ENCODE results near the gene DSCAML1. TPM values are rescaled to one million over a fixed set of nuclear protein-coding genes. Genes with fewer than 3 reads are reported as not detected.

DSCAML1 gene
- total and polyA plus RNA-seq, 3 donors from 2014 or later, result 1.6 to 6.1 (median 3.0) TPM

DNA sequence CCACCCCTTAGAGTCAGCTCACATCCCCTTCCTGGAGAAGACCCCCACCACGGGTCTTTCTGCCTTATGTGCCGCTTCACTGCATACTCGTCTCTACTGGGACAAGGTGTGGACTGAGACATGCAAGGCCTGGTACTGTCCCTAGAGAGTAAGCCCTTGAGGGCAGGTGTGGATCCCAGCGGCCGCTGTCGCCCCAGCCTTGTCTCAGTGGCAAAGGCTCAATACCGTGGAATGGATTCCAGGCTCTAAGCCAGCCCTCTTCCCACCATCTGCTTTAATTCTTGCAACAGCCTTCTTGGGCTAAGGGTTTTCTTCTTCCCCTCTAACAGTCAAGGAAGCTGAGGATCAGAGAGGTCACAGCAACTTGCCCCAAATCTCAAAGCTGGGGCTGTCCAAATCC lies 249.1 kb downstream of the DSCAML1 start:
- H3K4me1 ChIP-seq, result no peaks in the 10 kb centered on the region
- WGBS, 2 donors, result 92 to 93% methylated on average over 7 of the region's 7 CpGs
- TF ChIP-seq, protein P1, sequence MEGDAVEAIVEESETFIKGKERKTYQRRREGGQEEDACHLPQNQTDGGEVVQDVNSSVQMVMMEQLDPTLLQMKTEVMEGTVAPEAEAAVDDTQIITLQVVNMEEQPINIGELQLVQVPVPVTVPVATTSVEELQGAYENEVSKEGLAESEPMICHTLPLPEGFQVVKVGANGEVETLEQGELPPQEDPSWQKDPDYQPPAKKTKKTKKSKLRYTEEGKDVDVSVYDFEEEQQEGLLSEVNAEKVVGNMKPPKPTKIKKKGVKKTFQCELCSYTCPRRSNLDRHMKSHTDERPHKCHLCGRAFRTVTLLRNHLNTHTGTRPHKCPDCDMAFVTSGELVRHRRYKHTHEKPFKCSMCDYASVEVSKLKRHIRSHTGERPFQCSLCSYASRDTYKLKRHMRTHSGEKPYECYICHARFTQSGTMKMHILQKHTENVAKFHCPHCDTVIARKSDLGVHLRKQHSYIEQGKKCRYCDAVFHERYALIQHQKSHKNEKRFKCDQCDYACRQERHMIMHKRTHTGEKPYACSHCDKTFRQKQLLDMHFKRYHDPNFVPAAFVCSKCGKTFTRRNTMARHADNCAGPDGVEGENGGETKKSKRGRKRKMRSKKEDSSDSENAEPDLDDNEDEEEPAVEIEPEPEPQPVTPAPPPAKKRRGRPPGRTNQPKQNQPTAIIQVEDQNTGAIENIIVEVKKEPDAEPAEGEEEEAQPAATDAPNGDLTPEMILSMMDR (IDR thresholded peaks at IDR 0.05), result no peak
- TF ChIP-seq POLR2A (IDR thresholded peaks at IDR 0.05), result no peak

DNA sequence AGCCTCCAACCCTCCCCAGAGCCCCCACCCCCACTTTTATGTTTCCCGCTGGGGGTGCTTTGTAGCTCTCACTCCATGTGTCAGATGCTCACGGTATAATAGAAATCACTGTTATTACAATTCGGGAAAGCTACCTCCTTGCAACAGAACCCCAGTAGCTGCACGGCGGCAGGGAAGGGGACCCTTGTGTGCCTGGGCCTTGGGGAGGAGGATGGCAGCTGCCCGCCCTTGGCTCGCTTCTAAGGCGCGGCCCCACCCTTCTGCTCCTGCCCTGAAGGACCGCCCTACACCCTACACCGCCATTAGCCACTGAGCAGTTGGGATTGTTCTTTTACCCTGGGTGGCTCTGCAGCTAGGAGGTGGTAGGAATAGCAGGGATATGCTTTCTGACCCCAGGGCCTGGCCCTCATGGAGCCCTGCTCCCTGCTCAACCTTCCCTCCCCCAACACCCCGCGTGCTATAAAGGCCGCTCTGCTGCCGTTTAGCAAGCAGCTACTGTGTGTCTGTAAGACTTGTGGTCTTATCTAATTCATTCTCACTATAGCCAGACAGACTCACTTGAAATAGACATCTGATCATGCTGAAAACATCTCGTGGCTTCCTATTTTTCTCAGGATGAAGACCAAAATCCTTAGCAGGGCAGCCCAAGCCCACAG lies 249.7 kb downstream of the DSCAML1 start:
- DNase-seq, result no peak
- no peaks in the 10 kb centered on the region for H3K36me3 ChIP-seq (ENCODE audit: low read depth, missing control alignments)
- intact Hi-C loops (cut with DNase I; ENCODE audit: low total_unique reads), result no loop called here
- H3K27ac ChIP-seq, result no peak overlapping the region
- no peaks in the 10 kb centered on the region for H3K27me3 ChIP-seq
- 85 to 87% methylated on average over 16 of the region's 16 CpGs for WGBS, 2 donors
- no peaks in the 10 kb centered on the region for H3K4me1 ChIP-seq
- H3K9me3 ChIP-seq, result no peaks in the 10 kb centered on the region
- no peak overlapping the region for H3K4me3 ChIP-seq
- TF ChIP-seq POLR2A (IDR thresholded peaks at IDR 0.05), result no peak
- TF ChIP-seq, protein P1 (IDR thresholded peaks at IDR 0.05), result no peak

More for the DNA sequence above, 249.1 kb downstream of the DSCAML1 start:
- intact Hi-C loops (cut with DNase I; ENCODE audit: low total_unique reads), result no loop called here
- DNase-seq, result no peak
- H3K36me3 ChIP-seq (ENCODE audit: low read depth, missing control alignments), result no peaks in the 10 kb centered on the region
- no peaks in the 10 kb centered on the region for H3K9me3 ChIP-seq
- no peaks in the 10 kb centered on the region for H3K27me3 ChIP-seq
- no peak overlapping the region for H3K27ac ChIP-seq
- no peak overlapping the region for H3K4me3 ChIP-seq

DNA sequence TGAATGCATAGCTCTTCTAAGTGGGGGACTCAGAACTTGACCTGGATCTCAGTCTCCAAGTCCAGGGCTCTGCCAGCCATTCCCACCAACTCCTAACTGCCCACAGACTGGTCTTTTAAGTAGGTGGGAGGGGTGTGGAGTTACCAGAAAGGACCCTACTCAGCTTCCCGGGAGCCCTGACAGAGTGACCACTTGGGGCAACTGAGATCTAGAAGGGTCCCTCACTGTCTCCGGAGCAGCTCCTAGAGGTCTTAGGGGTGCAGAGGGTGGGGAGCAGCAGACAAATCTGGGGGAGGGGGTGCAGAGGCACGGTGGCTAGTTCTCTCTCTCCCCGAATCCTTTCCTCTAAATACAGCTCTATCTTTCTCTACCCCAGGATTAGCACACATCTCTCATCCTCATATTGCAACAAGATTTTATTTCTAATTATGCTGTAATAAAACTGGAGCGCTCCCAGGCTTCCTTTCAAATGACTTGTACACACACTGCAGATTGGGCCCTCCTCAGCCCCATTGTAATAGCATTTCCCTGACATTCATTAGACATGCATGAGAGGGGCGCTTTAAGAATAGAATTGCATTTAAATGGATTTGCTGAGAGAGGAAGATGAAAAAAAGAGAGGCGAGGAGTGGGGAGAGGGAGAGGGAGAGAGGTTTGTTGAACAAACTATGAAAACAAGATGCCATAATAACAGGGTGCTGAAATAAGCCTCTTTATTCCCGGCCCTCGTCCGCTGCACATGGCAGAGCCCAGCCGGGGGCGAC lies 250.4 kb downstream of the DSCAML1 start:
- intact Hi-C loops (cut with DNase I; ENCODE audit: low total_unique reads), result no loop called here
- no peak for DNase-seq
- H3K9me3 ChIP-seq, result no peaks in the 10 kb centered on the region
- H3K4me1 ChIP-seq, result no peaks in the 10 kb centered on the region
- H3K4me3 ChIP-seq, result no peak overlapping the region
- H3K27ac ChIP-seq, result no peak overlapping the region
- 90 to 91% methylated on average over 11 to 12 of the region's 12 CpGs for WGBS, 2 donors
- TF ChIP-seq POLR2A (IDR thresholded peaks at IDR 0.05), result no peak
- TF ChIP-seq, protein P1 (IDR thresholded peaks at IDR 0.05), result no peak
- no peaks in the 10 kb centered on the region for H3K36me3 ChIP-seq (ENCODE audit: low read depth, missing control alignments)
- H3K27me3 ChIP-seq, result no peaks in the 10 kb centered on the region

DNA sequence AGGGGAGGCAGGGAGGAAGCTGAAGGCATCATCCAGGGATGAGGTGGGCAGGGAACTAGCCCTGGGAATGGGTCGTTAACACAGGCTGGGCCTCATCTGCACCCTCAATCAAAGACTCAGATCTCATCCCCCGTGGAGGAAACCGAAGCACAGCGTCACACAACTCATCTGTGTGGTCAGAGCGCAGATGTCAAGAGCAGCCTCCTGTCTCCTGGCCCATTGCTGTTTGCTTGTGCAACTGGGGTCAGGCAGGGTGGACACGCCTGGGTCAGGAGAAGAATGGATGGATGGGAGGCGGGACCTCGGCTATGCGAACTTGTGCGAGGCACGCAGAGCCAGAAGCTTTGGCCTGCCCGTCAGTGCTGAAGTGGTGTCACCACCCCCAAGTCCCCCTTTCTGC lies 251.3 kb downstream of the DSCAML1 start:
- WGBS, 2 donors, result 85 to 96% methylated on average over 11 to 12 of the region's 12 CpGs
- Histone ChIP-seq H3K27me3 (no peaks in the 10 kb centered on the region), H3K27ac (no peak overlapping the region), H3K9me3 (no peaks in the 10 kb centered on the region), H3K4me3 (no peak overlapping the region), H3K36me3 (ENCODE audit: low read depth, missing control alignments) (no peaks in the 10 kb centered on the region), H3K4me1 (no peaks in the 10 kb centered on the region)
- DNase-seq, result no peak
- intact Hi-C loops (cut with DNase I; ENCODE audit: low total_unique reads), result no loop called here
- no peak for TF ChIP-seq POLR2A (IDR thresholded peaks at IDR 0.05)

DNA sequence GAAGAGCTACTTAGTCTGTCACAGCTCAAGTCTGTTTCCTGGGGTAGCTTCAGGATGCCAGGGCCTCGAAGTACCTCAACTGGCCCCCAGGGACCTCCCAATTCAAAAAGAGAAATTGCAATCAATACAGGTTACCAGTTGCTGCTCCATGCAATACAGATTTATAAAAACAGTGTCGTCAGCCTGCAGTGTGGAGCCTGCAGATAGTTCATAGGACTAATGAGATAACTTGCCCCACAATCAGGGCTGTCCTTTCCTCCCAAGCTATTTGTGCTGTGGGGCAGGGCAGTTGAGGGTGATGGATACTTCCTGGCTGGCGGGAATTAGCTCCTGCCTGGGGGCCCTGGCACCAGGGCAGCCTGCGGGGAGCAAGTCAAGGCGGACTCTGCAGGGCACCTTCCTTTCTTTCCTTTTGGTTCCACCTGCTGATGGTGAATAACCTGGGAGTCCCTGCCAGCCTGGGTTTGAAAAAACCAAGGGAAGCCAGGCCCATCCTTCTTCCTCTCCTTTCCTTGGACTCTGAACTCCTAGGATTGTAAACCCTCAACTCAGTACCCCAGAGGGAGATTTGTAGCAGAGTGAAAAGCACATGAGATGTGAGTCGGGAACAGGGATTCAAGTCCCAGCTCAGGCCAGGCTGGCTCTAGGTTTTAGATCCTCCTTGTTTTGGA lies 252.8 kb downstream of the DSCAML1 start:
- DNase-seq, result no peak
- H3K4me3 ChIP-seq, result no peak overlapping the region
- TF ChIP-seq, protein P1 (IDR thresholded peaks at IDR 0.05), result no peak
- TF ChIP-seq POLR2A (IDR thresholded peaks at IDR 0.05), result no peak
- H3K27ac ChIP-seq, result no peak overlapping the region
- intact Hi-C loops (cut with DNase I; ENCODE audit: low total_unique reads), result no loop called here
- no peaks in the 10 kb centered on the region for H3K27me3 ChIP-seq
- no peaks in the 10 kb centered on the region for H3K4me1 ChIP-seq
- H3K36me3 ChIP-seq (ENCODE audit: low read depth, missing control alignments), result no peaks in the 10 kb centered on the region
- 80 to 90% methylated on average over 6 of the region's 6 CpGs for WGBS, 2 donors
- H3K9me3 ChIP-seq, result no peaks in the 10 kb centered on the region

Measured in testis (tissue), 3 donors.